Panc1 (cell line): ENCODE data around the gene ZNF169.

ENCODE experiments used
- POLR2AphosphoS5 ChIP-seq: IDR thresholded peaks from 2 replicates; pipeline ENCODE4 v1.6.1; 2012; ENCODE audit warnings: mild to moderate bottlenecking, low read depth, low read length, moderate library complexity
- SIN3A ChIP-seq: IDR thresholded peaks from 2 replicates; pipeline ENCODE4 v1.6.1; 2012; ENCODE audit warnings: low read depth, mild to moderate bottlenecking, low read length, moderate library complexity, borderline replicate concordance; ENCODE audit not compliant: insufficient read depth
- TCF7L2 ChIP-seq: IDR thresholded peaks from 2 replicates; pipeline ENCODE4 v1.6.1; 2011; ENCODE audit warnings: mild to moderate bottlenecking, low read depth, low read length, inconsistent platforms
- TF ChIP-seq, protein P1 (sequence below): fragments of 450-650 bp; IDR thresholded peaks from 2 replicates; pipeline ENCODE4 v1.5.1; 2017; ENCODE audit warnings: mild to moderate bottlenecking
- TF ChIP-seq, protein P2 (sequence below), 2 experiments: IDR thresholded peaks; 2 replicates each; pipeline ENCODE4 v1.6.1; 2011 to 2012; ENCODE audit warnings: low read depth in 2 of 2, control low read depth in 1 of 2, low read length in 1 of 2, mild to moderate bottlenecking in 1 of 2, moderate library complexity in 1 of 2; ENCODE audit not compliant: insufficient read depth in 1 of 2

DNA sequence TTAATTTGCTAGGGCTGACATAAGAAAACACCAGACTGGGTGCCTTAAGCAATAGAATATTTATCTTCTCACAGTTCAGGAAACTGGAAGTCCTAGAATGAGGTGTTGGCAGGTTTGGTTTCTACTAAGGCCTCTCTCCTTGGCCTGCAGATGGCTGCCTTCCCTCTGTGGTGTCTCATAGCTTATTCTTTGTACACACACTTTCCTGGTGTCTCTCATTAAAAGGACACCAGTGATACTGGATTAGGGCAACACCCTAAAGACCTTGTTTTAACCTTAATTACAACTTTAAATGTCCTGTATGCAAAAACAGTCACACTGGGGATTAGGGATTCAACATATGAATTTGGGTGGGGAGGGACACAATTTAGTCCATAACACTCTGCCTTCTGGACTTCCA is 44.2 kb downstream of the ZNF169 start:
- TF ChIP-seq, protein P1, sequence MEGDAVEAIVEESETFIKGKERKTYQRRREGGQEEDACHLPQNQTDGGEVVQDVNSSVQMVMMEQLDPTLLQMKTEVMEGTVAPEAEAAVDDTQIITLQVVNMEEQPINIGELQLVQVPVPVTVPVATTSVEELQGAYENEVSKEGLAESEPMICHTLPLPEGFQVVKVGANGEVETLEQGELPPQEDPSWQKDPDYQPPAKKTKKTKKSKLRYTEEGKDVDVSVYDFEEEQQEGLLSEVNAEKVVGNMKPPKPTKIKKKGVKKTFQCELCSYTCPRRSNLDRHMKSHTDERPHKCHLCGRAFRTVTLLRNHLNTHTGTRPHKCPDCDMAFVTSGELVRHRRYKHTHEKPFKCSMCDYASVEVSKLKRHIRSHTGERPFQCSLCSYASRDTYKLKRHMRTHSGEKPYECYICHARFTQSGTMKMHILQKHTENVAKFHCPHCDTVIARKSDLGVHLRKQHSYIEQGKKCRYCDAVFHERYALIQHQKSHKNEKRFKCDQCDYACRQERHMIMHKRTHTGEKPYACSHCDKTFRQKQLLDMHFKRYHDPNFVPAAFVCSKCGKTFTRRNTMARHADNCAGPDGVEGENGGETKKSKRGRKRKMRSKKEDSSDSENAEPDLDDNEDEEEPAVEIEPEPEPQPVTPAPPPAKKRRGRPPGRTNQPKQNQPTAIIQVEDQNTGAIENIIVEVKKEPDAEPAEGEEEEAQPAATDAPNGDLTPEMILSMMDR, result no peak
- TF ChIP-seq SIN3A (no peak), POLR2AphosphoS5 (no peak), TCF7L2 (no peak)
- TF ChIP-seq, protein P2, sequence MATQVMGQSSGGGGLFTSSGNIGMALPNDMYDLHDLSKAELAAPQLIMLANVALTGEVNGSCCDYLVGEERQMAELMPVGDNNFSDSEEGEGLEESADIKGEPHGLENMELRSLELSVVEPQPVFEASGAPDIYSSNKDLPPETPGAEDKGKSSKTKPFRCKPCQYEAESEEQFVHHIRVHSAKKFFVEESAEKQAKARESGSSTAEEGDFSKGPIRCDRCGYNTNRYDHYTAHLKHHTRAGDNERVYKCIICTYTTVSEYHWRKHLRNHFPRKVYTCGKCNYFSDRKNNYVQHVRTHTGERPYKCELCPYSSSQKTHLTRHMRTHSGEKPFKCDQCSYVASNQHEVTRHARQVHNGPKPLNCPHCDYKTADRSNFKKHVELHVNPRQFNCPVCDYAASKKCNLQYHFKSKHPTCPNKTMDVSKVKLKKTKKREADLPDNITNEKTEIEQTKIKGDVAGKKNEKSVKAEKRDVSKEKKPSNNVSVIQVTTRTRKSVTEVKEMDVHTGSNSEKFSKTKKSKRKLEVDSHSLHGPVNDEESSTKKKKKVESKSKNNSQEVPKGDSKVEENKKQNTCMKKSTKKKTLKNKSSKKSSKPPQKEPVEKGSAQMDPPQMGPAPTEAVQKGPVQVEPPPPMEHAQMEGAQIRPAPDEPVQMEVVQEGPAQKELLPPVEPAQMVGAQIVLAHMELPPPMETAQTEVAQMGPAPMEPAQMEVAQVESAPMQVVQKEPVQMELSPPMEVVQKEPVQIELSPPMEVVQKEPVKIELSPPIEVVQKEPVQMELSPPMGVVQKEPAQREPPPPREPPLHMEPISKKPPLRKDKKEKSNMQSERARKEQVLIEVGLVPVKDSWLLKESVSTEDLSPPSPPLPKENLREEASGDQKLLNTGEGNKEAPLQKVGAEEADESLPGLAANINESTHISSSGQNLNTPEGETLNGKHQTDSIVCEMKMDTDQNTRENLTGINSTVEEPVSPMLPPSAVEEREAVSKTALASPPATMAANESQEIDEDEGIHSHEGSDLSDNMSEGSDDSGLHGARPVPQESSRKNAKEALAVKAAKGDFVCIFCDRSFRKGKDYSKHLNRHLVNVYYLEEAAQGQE (IDR thresholded peaks at IDR 0.05; ENCODE audit: insufficient read depth in 1 of 2, low read depth in 2 of 2, low read length in 1 of 2), result no peak
